GM19324 (cell line): ENCODE data around the gene ACBD6.

ENCODE experiments used
- ATAC-seq: cut with Tn5 transposase; IDR thresholded peaks from one replicate; pipeline ENCODE4 v1.9.1; 2021; ENCODE audit warnings: mild to moderate bottlenecking, moderate library complexity; ENCODE audit not compliant: unreplicated experiment, low FRiP score

Gene ACBD6

GRCh38 chr1:180248731-180249681 is 253.4 kb downstream of the ACBD6 start:
- no peak for ATAC-seq

- ATAC-seq, result no peak
Observed at GRCh38 chr1:180248176-180248575, 254.2 kb downstream of the ACBD6 start.

- ATAC-seq, result no peak
Observed at GRCh38 chr1:180247580-180247979, 254.8 kb downstream of the ACBD6 start.

GRCh38 chr1:180247061-180247460 is 255.3 kb downstream of the ACBD6 start:
- ATAC-seq, result no peak

- no peak for ATAC-seq
Observed at GRCh38 chr1:180246579-180246978, 255.8 kb downstream of the ACBD6 start.

- ATAC-seq, result no peak
Observed at GRCh38 chr1:180244840-180245239, 257.5 kb downstream of the ACBD6 start.

GRCh38 chr1:180243517-180244221 is 258.7 kb downstream of the ACBD6 start:
- no peak for ATAC-seq

GRCh38 chr1:180241716-180242544 is 260.4 kb downstream of the ACBD6 start:
- ATAC-seq, result no peak

- no peak for ATAC-seq
Observed at GRCh38 chr1:180239145-180240096, 263.0 kb downstream of the ACBD6 start.

GRCh38 chr1:180238675-180239074 is 263.7 kb downstream of the ACBD6 start:
- no peak for ATAC-seq
